ACC112 (cell line): Measurements from ENCODE around the gene IGF2BP2.
A peak's percentile ranks its signal among the peaks of the same experiment; 100 is the strongest.
"Not testable (repeated sequence)": the region's sequence is repeated elsewhere in the genome, so short reads cannot be mapped to it uniquely, and the experiment has no call there.

Source experiments
- H2AFZ ChIP-seq: fragments of 200-600 bp; sonication (generic); one replicate; pipeline ENCODE4 v1.6.0; 2017; ENCODE audit warnings: antibody characterized with exemption, low read length; ENCODE audit not compliant: unreplicated experiment
- H3K27ac ChIP-seq: fragments of 200-600 bp; sonication (generic); 2 replicates; pipeline ENCODE4 v1.5.1; 2014; ENCODE audit warnings: low read depth, mild to moderate bottlenecking, antibody characterized with exemption, low read length, moderate library complexity
- H3K27me3 ChIP-seq: fragments of 200-600 bp; sonication (generic); 2 replicates; pipeline ENCODE4 v1.6.1; 2014; ENCODE audit warnings: mild to moderate bottlenecking, antibody characterized with exemption, low read length, moderate library complexity, mixed read lengths; ENCODE audit not compliant: insufficient read depth
- H3K36me3 ChIP-seq: fragments of 200-600 bp; sonication (generic); 2 replicates; pipeline ENCODE4 v1.6.1; 2016; ENCODE audit warnings: mild to moderate bottlenecking, antibody characterized with exemption, low read length, moderate library complexity, mixed read lengths; ENCODE audit not compliant: insufficient read depth
- H3K4me1 ChIP-seq: fragments of 200-600 bp; sonication (generic); one replicate; pipeline ENCODE4 v1.6.1; 2016; ENCODE audit warnings: low read length, mixed read lengths; ENCODE audit not compliant: insufficient read depth, unreplicated experiment, control insufficient read depth
- H3K4me3 ChIP-seq: fragments of 200-600 bp; sonication (generic); 2 replicates; pipeline ENCODE4 v1.5.1; 2014; ENCODE audit warnings: mild to moderate bottlenecking, low read depth, low read length
- H3K79me2 ChIP-seq: fragments of 200-600 bp; sonication (generic); one replicate; pipeline ENCODE4 v1.6.0; 2016; ENCODE audit warnings: low read length; ENCODE audit not compliant: control insufficient read depth, unreplicated experiment, insufficient read depth

The IGF2BP2 gene

GRCh38 chr3:185648396-185648795 lies 176.4 kb downstream of the IGF2BP2 start:
- Histone ChIP-seq H3K4me3 (no peak overlapping the region), H3K27me3 (no peaks in the 10 kb centered on the region), H3K79me2 (peaks cover 3% of the 10 kb centered on the region), H3K36me3 (peaks cover 50% of the 10 kb centered on the region), H3K27ac (0 out of 2 replicates have a peak overlapping the region, but pooled peaks have one; percentile 63), H2AFZ (no peak overlapping the region), H3K4me1 (peaks cover 7% of the 10 kb centered on the region)

- H3K4me1 ChIP-seq = peaks cover 7% of the 10 kb centered on the region
- H2AFZ ChIP-seq = no peak overlapping the region
- H3K27me3 ChIP-seq = no peaks in the 10 kb centered on the region
- peaks cover 55% of the 10 kb centered on the region for H3K36me3 ChIP-seq
- H3K79me2 ChIP-seq = peaks cover 3% of the 10 kb centered on the region
- H3K27ac ChIP-seq = no peak overlapping the region
- H3K4me3 ChIP-seq = no peak overlapping the region
Measured at GRCh38 chr3:185647880-185648210, 177.0 kb downstream of the IGF2BP2 start.

- Histone ChIP-seq H3K27me3 (no peaks in the 10 kb centered on the region), H3K4me3 (no peak overlapping the region), H2AFZ (no peak overlapping the region), H3K79me2 (peaks cover 3% of the 10 kb centered on the region), H3K36me3 (peaks cover 52% of the 10 kb centered on the region), H3K4me1 (peaks cover 7% of the 10 kb centered on the region), H3K27ac (no peak overlapping the region)
Measured at GRCh38 chr3:185647134-185647879, 177.5 kb downstream of the IGF2BP2 start.

- H2AFZ ChIP-seq = no peak overlapping the region
- peaks cover 7% of the 10 kb centered on the region for H3K4me1 ChIP-seq
Measured at GRCh38 chr3:185646382-185647133, 178.3 kb downstream of the IGF2BP2 start.

GRCh38 chr3:185645596-185646381 lies 179.1 kb downstream of the IGF2BP2 start:
- Histone ChIP-seq H2AFZ (no peak overlapping the region), H3K4me1 (peaks cover under 1% of the 10 kb centered on the region), H3K4me3 (no peak overlapping the region), H3K36me3 (peaks cover 38% of the 10 kb centered on the region), H3K27me3 (no peaks in the 10 kb centered on the region), H3K79me2 (peaks cover 3% of the 10 kb centered on the region), H3K27ac (no peak overlapping the region)

More at GRCh38 chr3:185646382-185647133, 178.3 kb downstream of the IGF2BP2 start:
- peaks cover 3% of the 10 kb centered on the region for H3K79me2 ChIP-seq
- no peaks in the 10 kb centered on the region for H3K27me3 ChIP-seq
- no peak overlapping the region for H3K4me3 ChIP-seq
- peaks cover 46% of the 10 kb centered on the region for H3K36me3 ChIP-seq
- no peak overlapping the region for H3K27ac ChIP-seq

GRCh38 chr3:185645191-185645590 lies 179.7 kb downstream of the IGF2BP2 start:
- not testable (repeated sequence) for H3K4me1 ChIP-seq, H3K4me3 ChIP-seq, H3K27ac ChIP-seq, H3K79me2 ChIP-seq, H3K27me3 ChIP-seq, H2AFZ ChIP-seq
- H3K36me3 ChIP-seq = peaks cover 38% of the 10 kb centered on the region

GRCh38 chr3:185640308-185640707 lies 184.5 kb downstream of the IGF2BP2 start:
- Histone ChIP-seq H3K4me1 (peaks cover 2% of the 10 kb centered on the region), H3K79me2 (no peaks in the 10 kb centered on the region), H3K36me3 (peaks cover 9% of the 10 kb centered on the region; the same call in 1 of the 2 replicates), H3K27ac (no peak overlapping the region), H2AFZ (no peak overlapping the region), H3K27me3 (no peaks in the 10 kb centered on the region), H3K4me3 (no peak overlapping the region)

GRCh38 chr3:185639632-185640206 lies 185.1 kb downstream of the IGF2BP2 start:
- peaks cover 5% of the 10 kb centered on the region for H3K4me1 ChIP-seq
- peaks cover 9% of the 10 kb centered on the region; the same call in 1 of the 2 replicates for H3K36me3 ChIP-seq
- no peak overlapping the region for H3K27ac ChIP-seq
- no peaks in the 10 kb centered on the region for H3K27me3 ChIP-seq
- H2AFZ ChIP-seq = no peak overlapping the region
- H3K79me2 ChIP-seq = no peaks in the 10 kb centered on the region
- H3K4me3 ChIP-seq = no peak overlapping the region

- H2AFZ ChIP-seq, H3K36me3 ChIP-seq, H3K27ac ChIP-seq, H3K27me3 ChIP-seq, H3K4me3 ChIP-seq, H3K4me1 ChIP-seq, H3K79me2 ChIP-seq: not testable (repeated sequence)
Measured at GRCh38 chr3:185638651-185639050, 186.2 kb downstream of the IGF2BP2 start.

- peaks cover 5% of the 10 kb centered on the region for H3K4me1 ChIP-seq
- no peaks in the 10 kb centered on the region for H3K27me3 ChIP-seq
- 0 out of 2 replicates have a peak, but pooled peaks cover 2% of the 10 kb centered on the region for H3K36me3 ChIP-seq
- no peak overlapping the region for H3K4me3 ChIP-seq
- H3K79me2 ChIP-seq = no peaks in the 10 kb centered on the region
- H2AFZ ChIP-seq = no peak overlapping the region
- no peak overlapping the region for H3K27ac ChIP-seq
Measured at GRCh38 chr3:185637388-185637787, 187.5 kb downstream of the IGF2BP2 start.
